ENCODE results near the gene GJD3. TPM values are rescaled to one million over a fixed set of nuclear protein-coding genes. Genes with fewer than 3 reads are reported as not detected.
A peak's percentile ranks its signal among the peaks of the same experiment; 100 is the strongest.

Gene GJD3
- total and polyA plus RNA-seq, 9 of the 15 experiments (the other 6 are each of a cell fraction or from before 2014, with no cell fraction given): 0.17 to 0.38 TPM; not detected in 7

GRCh38 chr17:40366076-40366860 is 1.7 kb upstream of the GJD3 start:
- CTCF ChIA-PET (ENCODE audit: low intra/inter-chr PET ratio): interaction anchor here (0.8 kb wide), 1 partner anchor 84 kb away, joined by 3 read pairs; no protein-coding TSS in a partner anchor
- BruUV-seq (replicated peaks): no TSS peak
- WGBS (ENCODE audit: insufficient coverage, low coverage, missing lambda C conversion rate): 79% methylated on average over 17 of the region's 18 CpGs
- TF ChIP-seq SAFB2 (IDR thresholded peaks at IDR 0.05; ENCODE audit: borderline replicate concordance, low read depth, low read length, severe bottlenecking) (no peak), EZH2 (IDR thresholded peaks at IDR 0.05; ENCODE audit: borderline replicate concordance, low read depth, low read length) (no peak), DLX4 (CRISPR knock-in tag; IDR thresholded peaks at IDR 0.05) (no peak), ZBTB12 (CRISPR knock-in tag; IDR thresholded peaks at IDR 0.05) (no peak), HNRNPL (IDR thresholded peaks at IDR 0.05; ENCODE audit: low read depth, low read length) (no peak), FOS (IDR thresholded peaks at IDR 0.05; ENCODE audit: extremely low read depth, insufficient read length) (no peak), ZNF77 (CRISPR knock-in tag; IDR thresholded peaks at IDR 0.05) (no peak), ZNF584 (CRISPR knock-in tag; IDR thresholded peaks at IDR 0.05; ENCODE audit: low read depth) (no peak), ZNF197 (CRISPR knock-in tag; IDR thresholded peaks at IDR 0.05; ENCODE audit: low read depth) (no peak), MXI1 (IDR thresholded peaks at IDR 0.05; ENCODE audit: low read depth, low read length) (no peak), ZNF609 (CRISPR knock-in tag; IDR thresholded peaks at IDR 0.05; ENCODE audit: borderline replicate concordance) (no peak), KDM1A (IDR thresholded peaks at IDR 0.05) (no peak)

More at GRCh38 chr17:40366076-40366860, 1.7 kb upstream of the GJD3 start:
- no peaks in the 10 kb centered on the region for H3K9me3 ChIP-seq (replicated peaks; ENCODE audit: control insufficient read depth, insufficient read depth, low read depth, low read length)
- H3K4me1 ChIP-seq (replicated peaks in 1 of 2; ENCODE audit: control insufficient read depth in 2 of 2, insufficient read depth in 2 of 2, low read length in 2 of 2): peaks cover 3 to 42% of the 10 kb centered on the region in 2 experiments; a peak in 3 of 5 replicates
- peaks cover 7% of the 10 kb centered on the region; the same call in 2 of the 3 replicates for H3K79me2 ChIP-seq (ENCODE audit: control insufficient read depth, insufficient read depth, low read length)
- DNase-seq (ENCODE audit: extremely low read depth in 1 of 4, low spot score in 3 of 4): peak in 2 of 4 experiments; percentile 4
- no peak overlapping the region for H2AFZ ChIP-seq (ENCODE audit: low read depth, low read length)
- intact Hi-C loops (cut with micrococcal nuclease): loop anchor here (10.0 kb wide), 1 partner anchor 109 kb away; no protein-coding TSS in a partner anchor
- no peaks in the 10 kb centered on the region for H3K36me3 ChIP-seq (ENCODE audit: control insufficient read depth, insufficient read depth, low read length)
- in situ Hi-C loops (cut with MboI): no loop called here
- H3K27ac ChIP-seq (ENCODE audit: extremely low read depth, low read depth, low read length): no peak overlapping the region
- ATAC-seq: no peak
- no peaks in the 10 kb centered on the region for H3K27me3 ChIP-seq (ENCODE audit: control insufficient read depth in 2 of 2, insufficient read depth in 2 of 2, low read length in 2 of 2)
- no peak for FAIRE-seq
- no peak overlapping the region for H3K4me2 ChIP-seq (ENCODE audit: insufficient read depth, low read length)
- POLR2A ChIA-PET: interaction anchor here (0.5 to 1.2 kb wide), 6 partner anchors 9 to 202 kb away, joined by 3 to 5 read pairs (median 4); no protein-coding TSS in a partner anchor
- H3K9ac ChIP-seq (ENCODE audit: insufficient read depth in 1 of 2, low read depth in 2 of 2, low read length in 2 of 2): peak overlapping the region in 1 of 2 experiments; percentile 84; a peak in 2 of 4 replicates
- no peaks in the 10 kb centered on the region for H4K20me1 ChIP-seq (replicated peaks; ENCODE audit: control insufficient read depth, insufficient read depth, low read length)
- H3K9me1 ChIP-seq (ENCODE audit: control insufficient read depth, insufficient read depth, low read length): no peaks in the 10 kb centered on the region
- H3K4me3 ChIP-seq: no peak overlapping the region

Data from K562 (cell line).